HG03097 (cell line): Measurements from ENCODE around the gene CHRNB4.
"Not testable (repeated sequence)": the region's sequence is repeated elsewhere in the genome, so short reads cannot be mapped to it uniquely, and the experiment has no call there.

Source experiments
- ATAC-seq: cut with Tn5 transposase; IDR thresholded peaks from one replicate; pipeline ENCODE4 v1.9.1; 2021; ENCODE audit not compliant: unreplicated experiment, low FRiP score

CHRNB4 gene

GRCh38 chr15:78618490-78618934 lies 22.5 kb downstream of the CHRNB4 start:
- no peak for ATAC-seq

- no peak for ATAC-seq
Observed at GRCh38 chr15:78618064-78618463, 22.9 kb downstream of the CHRNB4 start.

- no peak for ATAC-seq
Observed at GRCh38 chr15:78617516-78617915, 23.5 kb downstream of the CHRNB4 start.

GRCh38 chr15:78617076-78617475 lies 23.9 kb downstream of the CHRNB4 start:
- ATAC-seq = no peak

- ATAC-seq = no peak
Observed at GRCh38 chr15:78616506-78616905, 24.5 kb downstream of the CHRNB4 start.

- no peak for ATAC-seq
Observed at GRCh38 chr15:78615151-78615589, 25.8 kb downstream of the CHRNB4 start.

GRCh38 chr15:78614021-78614420 lies 27.0 kb downstream of the CHRNB4 start:
- ATAC-seq = no peak

GRCh38 chr15:78609551-78609950 lies 31.5 kb downstream of the CHRNB4 start:
- not testable (repeated sequence) for ATAC-seq

- ATAC-seq = no peak
Observed at GRCh38 chr15:78605680-78606079, 35.3 kb downstream of the CHRNB4 start.

GRCh38 chr15:78605201-78605600 lies 35.8 kb downstream of the CHRNB4 start:
- no peak for ATAC-seq

GRCh38 chr15:78604420-78604819 lies 36.6 kb downstream of the CHRNB4 start:
- ATAC-seq = no peak

- ATAC-seq = no peak
Observed at GRCh38 chr15:78603467-78603866, 37.5 kb downstream of the CHRNB4 start.

- no peak for ATAC-seq
Observed at GRCh38 chr15:78599189-78599588, 41.8 kb downstream of the CHRNB4 start.

- no peak for ATAC-seq
Observed at GRCh38 chr15:78598348-78598747, 42.7 kb downstream of the CHRNB4 start.

GRCh38 chr15:78597583-78597982 lies 43.4 kb downstream of the CHRNB4 start:
- ATAC-seq = no peak

GRCh38 chr15:78574944-78575343 lies 66.1 kb downstream of the CHRNB4 start:
- no peak for ATAC-seq
